Testis (tissue), 3 donors: ENCODE measurements around the gene NOX3. TPM values are rescaled to one million over a fixed set of nuclear protein-coding genes. Genes with fewer than 3 reads are reported as not detected.
"Not testable (repeated sequence)": the region's sequence is repeated elsewhere in the genome, so short reads cannot be mapped to it uniquely, and the experiment has no call there.

Experiments used
- DNase-seq: peaks from one replicate; pipeline ENCODE4 v3.0.0-alpha.2; 2019
- H3K27ac ChIP-seq, 2 donors: fragments of 200-600 bp; sonication (generic); one replicate each; pipeline ENCODE4 v1.5.1; 2019
- H3K27me3 ChIP-seq: fragments of 200-600 bp; sonication (generic); one replicate; pipeline ENCODE4 v1.5.1; 2019
- H3K36me3 ChIP-seq: fragments of 200-600 bp; sonication (generic); one replicate; pipeline ENCODE4 v1.5.1; 2017; ENCODE audit warnings: low read depth; ENCODE audit errors: missing control alignments
- H3K4me1 ChIP-seq: fragments of 200-600 bp; sonication (generic); one replicate; pipeline ENCODE4 v1.5.1; 2019
- H3K4me3 ChIP-seq, 2 donors: fragments of 200-600 bp; sonication (generic); one replicate each; pipeline ENCODE4 v1.5.1; 2017 to 2019
- H3K9me3 ChIP-seq: fragments of 200-600 bp; sonication (generic); one replicate; pipeline ENCODE4 v1.5.1; 2017
- POLR2A ChIP-seq: fragments of 450-650 bp; IDR thresholded peaks from one replicate; pipeline ENCODE4 v1.6.1; 2017; ENCODE audit warnings: antibody characterized with exemption, mild to moderate bottlenecking, moderate library complexity
- WGBS, 2 donors: methylation state at CpG; one replicate each; pipeline ENCODE4 v1.1.5; 2018; 5-methylcytosine and 5-hydroxymethylcytosine counted together
- intact Hi-C: fragments of 100-400 bp; cut with DNase I; formaldehyde crosslinking; loops from one replicate; pipeline ENCODE4 v1.15.1; 2023; ENCODE audit warnings: low total_unique reads
- polyA plus RNA-seq: library from polyadenylated mRNA; stranded (reverse); fragments of 350-450 nt; fragmentation: Illumina TruSeq; extraction: RNeasy Lipid Tissue Mini Kit (QIAGEN cat#74804); gene quantifications from one replicate; pipeline ENCODE4 v1.2.3, GENCODE V29; 2014; ENCODE audit warnings: low read depth, low replicate concordance; ENCODE audit not compliant: insufficient read depth
- total RNA-seq, 2 donors: library from RNA; depleted of rRNA; stranded (reverse); fragments of >200 nt; gene quantifications; one replicate each; pipeline ENCODE4 v1.2.3, GENCODE V29; 2016
- TF ChIP-seq, protein P1 (sequence below), 3 experiments: fragments of 450-650 bp in 2 of 3; fragments of 200-600 bp in 1 of 3; sonication (generic) in 1 of 3; IDR thresholded peaks; one replicate each; pipeline ENCODE4 v1.5.1; 2016 to 2019; ENCODE audit warnings: antibody characterized with exemption in 3 of 3, mild to moderate bottlenecking in 2 of 3, moderate library complexity in 1 of 3

Gene NOX3
- total and polyA plus RNA-seq, 3 donors from 2014 or later = not detected

DNA sequence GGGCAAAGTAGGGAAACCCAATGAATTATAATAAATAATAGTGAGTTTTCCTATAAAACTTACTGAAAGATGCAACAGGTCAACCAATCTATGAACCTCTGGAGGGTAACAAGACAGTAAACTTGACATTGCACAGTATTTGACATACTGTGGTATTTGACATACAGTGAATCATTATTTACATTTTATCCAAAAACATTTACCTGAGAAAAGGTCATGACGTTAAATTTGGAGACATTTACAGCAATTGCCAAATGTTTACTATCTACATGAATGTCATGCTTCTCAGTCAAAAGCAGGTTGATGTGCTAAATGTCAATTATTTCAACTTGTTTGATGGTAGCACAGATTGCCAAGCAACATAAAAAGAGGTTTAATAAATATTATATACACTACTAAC lies 35.8 kb upstream of the NOX3 start:
- H3K27ac ChIP-seq = no peak overlapping the region

DNA sequence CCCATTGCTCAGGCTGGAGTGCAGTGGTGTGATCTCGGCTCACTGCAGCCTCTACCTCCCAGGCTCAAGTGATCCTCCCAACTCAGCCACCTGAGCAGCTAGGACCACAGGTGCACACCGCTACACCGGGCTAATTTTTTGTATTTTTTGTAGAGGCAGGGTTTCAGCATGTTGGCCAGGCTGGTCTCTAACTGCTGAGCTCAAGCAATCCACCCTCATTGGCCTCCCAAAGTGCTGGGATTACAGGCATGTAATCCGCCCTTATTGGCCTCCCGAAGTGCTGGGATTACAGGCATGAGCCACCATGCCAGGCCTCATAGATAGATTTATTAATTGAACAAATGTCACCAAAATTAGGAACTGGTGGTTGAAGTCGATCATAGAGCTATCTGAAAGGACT lies 32.6 kb upstream of the NOX3 start:
- DNase-seq, H3K27ac ChIP-seq, H3K4me3 ChIP-seq, H3K36me3 ChIP-seq, H3K4me1 ChIP-seq, intact Hi-C loops, H3K27me3 ChIP-seq, H3K9me3 ChIP-seq: not testable (repeated sequence)
- WGBS, 2 donors = 86 to 98% methylated on average over 6 of the region's 6 CpGs

More for the DNA sequence above, 35.8 kb upstream of the NOX3 start:
- 93 to 96% methylated on average over 1 of the region's 1 CpG for WGBS, 2 donors
- intact Hi-C loops = no loop called here
- H3K4me3 ChIP-seq = no peak overlapping the region
- H3K4me1 ChIP-seq = peaks cover 9% of the 10 kb centered on the region
- no peaks in the 10 kb centered on the region for H3K9me3 ChIP-seq
- no peaks in the 10 kb centered on the region for H3K27me3 ChIP-seq
- DNase-seq = no peak
- no peak for TF ChIP-seq POLR2A
- TF ChIP-seq, protein P1, sequence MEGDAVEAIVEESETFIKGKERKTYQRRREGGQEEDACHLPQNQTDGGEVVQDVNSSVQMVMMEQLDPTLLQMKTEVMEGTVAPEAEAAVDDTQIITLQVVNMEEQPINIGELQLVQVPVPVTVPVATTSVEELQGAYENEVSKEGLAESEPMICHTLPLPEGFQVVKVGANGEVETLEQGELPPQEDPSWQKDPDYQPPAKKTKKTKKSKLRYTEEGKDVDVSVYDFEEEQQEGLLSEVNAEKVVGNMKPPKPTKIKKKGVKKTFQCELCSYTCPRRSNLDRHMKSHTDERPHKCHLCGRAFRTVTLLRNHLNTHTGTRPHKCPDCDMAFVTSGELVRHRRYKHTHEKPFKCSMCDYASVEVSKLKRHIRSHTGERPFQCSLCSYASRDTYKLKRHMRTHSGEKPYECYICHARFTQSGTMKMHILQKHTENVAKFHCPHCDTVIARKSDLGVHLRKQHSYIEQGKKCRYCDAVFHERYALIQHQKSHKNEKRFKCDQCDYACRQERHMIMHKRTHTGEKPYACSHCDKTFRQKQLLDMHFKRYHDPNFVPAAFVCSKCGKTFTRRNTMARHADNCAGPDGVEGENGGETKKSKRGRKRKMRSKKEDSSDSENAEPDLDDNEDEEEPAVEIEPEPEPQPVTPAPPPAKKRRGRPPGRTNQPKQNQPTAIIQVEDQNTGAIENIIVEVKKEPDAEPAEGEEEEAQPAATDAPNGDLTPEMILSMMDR (IDR thresholded peaks at IDR 0.05) = no peak
- no peaks in the 10 kb centered on the region for H3K36me3 ChIP-seq

DNA sequence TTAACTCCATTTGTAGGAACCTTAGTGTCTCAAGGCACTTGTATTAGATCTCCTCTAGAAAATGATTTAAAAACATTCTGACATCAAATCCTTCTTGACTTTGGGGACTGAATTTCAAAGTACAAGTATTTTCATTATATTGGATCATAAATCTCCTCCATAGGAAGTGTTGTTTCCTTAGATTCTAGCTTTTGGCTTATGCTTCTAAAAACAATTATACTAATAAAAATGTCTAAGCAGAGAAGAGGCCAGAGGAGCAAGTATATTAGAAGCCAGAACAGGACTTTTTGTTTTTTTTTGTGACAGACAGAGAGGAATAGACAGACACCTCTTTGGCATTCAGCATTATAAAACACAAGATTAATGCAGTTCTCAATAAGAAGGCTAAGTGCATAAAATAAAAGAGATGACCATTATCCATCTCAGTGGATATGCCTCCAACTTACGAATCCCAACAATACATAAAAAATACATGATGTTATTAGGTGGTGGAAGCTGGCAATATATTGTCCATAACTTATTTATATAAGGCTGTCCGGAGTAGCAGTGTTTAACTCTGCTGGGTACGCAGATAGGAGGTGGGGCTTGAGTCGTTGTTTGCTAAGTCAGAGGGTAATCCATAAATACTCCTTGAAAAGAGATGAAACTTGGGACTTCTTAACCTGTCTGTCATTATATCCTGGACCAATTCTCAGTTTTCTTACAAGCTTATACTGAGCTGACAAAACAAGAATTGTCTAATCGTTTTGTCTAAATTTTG lies 31.9 kb upstream of the NOX3 start:
- DNase-seq = no peak
- intact Hi-C loops = no loop called here
- WGBS, 2 donors = 70 to 94% methylated on average over 5 of the region's 5 CpGs
- Histone ChIP-seq H3K4me1 (no peaks in the 10 kb centered on the region), H3K27ac (no peak overlapping the region), H3K27me3 (no peaks in the 10 kb centered on the region), H3K4me3 (no peak overlapping the region), H3K36me3 (no peaks in the 10 kb centered on the region), H3K9me3 (no peaks in the 10 kb centered on the region)
- no peak for TF ChIP-seq POLR2A
- TF ChIP-seq, protein P1 (IDR thresholded peaks at IDR 0.05) = no peak

DNA sequence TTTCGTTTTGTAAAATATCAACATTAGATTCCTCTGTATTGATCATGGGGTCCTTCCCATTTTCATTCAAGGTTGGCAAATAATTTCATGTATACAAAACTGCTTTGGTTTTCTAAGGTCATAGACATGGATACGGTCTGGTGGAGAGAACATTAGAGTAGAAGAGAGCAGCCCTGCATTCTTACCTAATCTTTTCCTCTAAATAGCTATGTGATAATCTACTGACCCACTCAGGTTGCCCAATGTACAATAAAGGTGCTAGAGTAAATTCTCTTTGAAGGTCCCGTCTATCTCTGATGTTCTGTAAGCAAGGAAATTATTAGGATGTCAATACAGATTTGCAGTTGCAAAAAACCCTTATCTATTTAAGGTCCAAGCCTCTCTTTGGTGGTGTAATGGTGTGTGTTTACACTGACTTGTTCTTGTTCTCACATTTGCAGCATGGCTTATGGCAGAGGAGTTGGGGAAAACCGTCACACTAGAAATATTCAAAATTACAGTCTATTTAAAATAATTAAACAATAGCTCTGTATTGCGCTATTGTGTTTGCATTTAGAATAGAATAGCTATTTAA lies 31.2 kb upstream of the NOX3 start:
- intact Hi-C loops = no loop called here
- Histone ChIP-seq H3K27me3 (no peaks in the 10 kb centered on the region), H3K4me1 (no peaks in the 10 kb centered on the region), H3K27ac (no peak overlapping the region), H3K36me3 (no peaks in the 10 kb centered on the region), H3K9me3 (no peaks in the 10 kb centered on the region), H3K4me3 (no peak overlapping the region)
- 86 to 91% methylated on average over 5 of the region's 5 CpGs for WGBS, 2 donors
- DNase-seq = no peak
- no peak for TF ChIP-seq POLR2A
- TF ChIP-seq, protein P1 (IDR thresholded peaks at IDR 0.05) = no peak

DNA sequence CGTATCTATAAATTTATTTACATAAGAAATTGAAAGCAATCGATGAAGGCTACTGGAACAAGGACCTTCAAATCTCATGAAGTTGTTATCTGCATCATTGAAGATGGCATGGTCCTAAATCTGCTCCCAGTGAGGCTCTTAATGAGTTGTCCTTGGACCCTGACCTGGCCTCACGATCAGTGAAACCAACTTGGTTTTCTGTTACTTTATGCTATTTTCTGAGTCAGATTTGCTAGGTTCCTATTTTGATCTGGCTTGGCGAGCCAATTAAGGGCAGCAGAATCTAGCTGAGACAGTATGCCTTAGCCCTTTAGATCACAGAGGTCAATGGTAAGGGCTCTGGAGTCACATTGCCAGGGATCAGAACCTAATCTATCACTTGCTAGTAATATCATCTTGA lies 30.1 kb upstream of the NOX3 start:
- 86 to 88% methylated on average over 4 of the region's 4 CpGs for WGBS, 2 donors
- intact Hi-C loops = no loop called here

More for the DNA sequence above, 30.1 kb upstream of the NOX3 start:
- DNase-seq = no peak
- Histone ChIP-seq H3K27ac (no peak overlapping the region), H3K36me3 (no peaks in the 10 kb centered on the region), H3K9me3 (no peaks in the 10 kb centered on the region), H3K4me3 (no peak overlapping the region), H3K4me1 (no peaks in the 10 kb centered on the region), H3K27me3 (no peaks in the 10 kb centered on the region)
- TF ChIP-seq, protein P1 (IDR thresholded peaks at IDR 0.05) = no peak
- no peak for TF ChIP-seq POLR2A
